HG02678 (cell line): ENCODE data around the gene PTPN5.

Source experiments
- ATAC-seq: cut with Tn5 transposase; IDR thresholded peaks from one replicate; pipeline ENCODE4 v1.9.1; 2021; ENCODE audit warnings: mild to moderate bottlenecking, moderate library complexity; ENCODE audit not compliant: unreplicated experiment

Gene PTPN5

GRCh38 chr11:18773681-18774080 is 17.9 kb downstream of the PTPN5 start:
- ATAC-seq = no peak

GRCh38 chr11:18773104-18773503 is 18.5 kb downstream of the PTPN5 start:
- ATAC-seq = no peak

- ATAC-seq = no peak
Measured at GRCh38 chr11:18772211-18772610, 19.4 kb downstream of the PTPN5 start.

- no peak for ATAC-seq
Measured at GRCh38 chr11:18771266-18772035, 20.1 kb downstream of the PTPN5 start.

- no peak for ATAC-seq
Measured at GRCh38 chr11:18770479-18771125, 21.0 kb downstream of the PTPN5 start.

- peak; percentile 62 for ATAC-seq
Measured at GRCh38 chr11:18769802-18770456, 21.7 kb downstream of the PTPN5 start.

- no peak for ATAC-seq
Measured at GRCh38 chr11:18768978-18769377, 22.6 kb downstream of the PTPN5 start.

- ATAC-seq = peak; percentile 82
Measured at GRCh38 chr11:18768472-18768901, 23.1 kb downstream of the PTPN5 start.

- no peak for ATAC-seq
Measured at GRCh38 chr11:18766015-18766414, 25.6 kb downstream of the PTPN5 start.

- no peak for ATAC-seq
Measured at GRCh38 chr11:18765554-18765953, 26.0 kb downstream of the PTPN5 start.

- no peak for ATAC-seq
Measured at GRCh38 chr11:18761741-18762140, 29.9 kb downstream of the PTPN5 start.

GRCh38 chr11:18761144-18761543 is 30.5 kb downstream of the PTPN5 start:
- no peak for ATAC-seq

- no peak for ATAC-seq
Measured at GRCh38 chr11:18757811-18758210, 33.8 kb downstream of the PTPN5 start.

- ATAC-seq = no peak
Measured at GRCh38 chr11:18756889-18757288, 34.7 kb downstream of the PTPN5 start.

GRCh38 chr11:18754308-18754707 is 37.3 kb downstream of the PTPN5 start:
- ATAC-seq = no peak

GRCh38 chr11:18752502-18752901 is 39.1 kb downstream of the PTPN5 start:
- no peak for ATAC-seq

- no peak for ATAC-seq
Measured at GRCh38 chr11:18750944-18751343, 40.7 kb downstream of the PTPN5 start.

- ATAC-seq = no peak
Measured at GRCh38 chr11:18749681-18750319, 41.8 kb downstream of the PTPN5 start.

GRCh38 chr11:18748766-18749365 is 42.7 kb downstream of the PTPN5 start:
- ATAC-seq = no peak

- ATAC-seq = no peak
Measured at GRCh38 chr11:18745251-18745650, 46.3 kb downstream of the PTPN5 start.

GRCh38 chr11:18743900-18744514 is 47.6 kb downstream of the PTPN5 start:
- no peak for ATAC-seq
